Measurements from ENCODE around the gene ACKR2. TPM values are rescaled to one million over a fixed set of nuclear protein-coding genes. Genes with fewer than 3 reads are reported as not detected.

ACKR2 gene
- total and polyA plus RNA-seq, 7 donors = 0.04 to 1.6 (median 0.79) TPM

- Histone ChIP-seq H3K4me1 (no peaks in the 10 kb centered on the region), H3K27me3 (ENCODE audit: insufficient read depth in 3 of 3, low read length in 2 of 3) (peaks cover 0 to 2% (median 0%) of the 10 kb centered on the region in 3 donors), H3K4me3 (no peak overlapping the region), H3K27ac (no peak overlapping the region), H3K36me3 (ENCODE audit: insufficient read depth in 1 of 2, low read depth in 1 of 2) (no peaks in the 10 kb centered on the region), H3K9me3 (no peaks in the 10 kb centered on the region)
- DNase-seq (no peak), ATAC-seq (no peak)
- TF ChIP-seq, protein P1, sequence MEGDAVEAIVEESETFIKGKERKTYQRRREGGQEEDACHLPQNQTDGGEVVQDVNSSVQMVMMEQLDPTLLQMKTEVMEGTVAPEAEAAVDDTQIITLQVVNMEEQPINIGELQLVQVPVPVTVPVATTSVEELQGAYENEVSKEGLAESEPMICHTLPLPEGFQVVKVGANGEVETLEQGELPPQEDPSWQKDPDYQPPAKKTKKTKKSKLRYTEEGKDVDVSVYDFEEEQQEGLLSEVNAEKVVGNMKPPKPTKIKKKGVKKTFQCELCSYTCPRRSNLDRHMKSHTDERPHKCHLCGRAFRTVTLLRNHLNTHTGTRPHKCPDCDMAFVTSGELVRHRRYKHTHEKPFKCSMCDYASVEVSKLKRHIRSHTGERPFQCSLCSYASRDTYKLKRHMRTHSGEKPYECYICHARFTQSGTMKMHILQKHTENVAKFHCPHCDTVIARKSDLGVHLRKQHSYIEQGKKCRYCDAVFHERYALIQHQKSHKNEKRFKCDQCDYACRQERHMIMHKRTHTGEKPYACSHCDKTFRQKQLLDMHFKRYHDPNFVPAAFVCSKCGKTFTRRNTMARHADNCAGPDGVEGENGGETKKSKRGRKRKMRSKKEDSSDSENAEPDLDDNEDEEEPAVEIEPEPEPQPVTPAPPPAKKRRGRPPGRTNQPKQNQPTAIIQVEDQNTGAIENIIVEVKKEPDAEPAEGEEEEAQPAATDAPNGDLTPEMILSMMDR (IDR thresholded peaks at IDR 0.05) = no peak
- WGBS, 3 donors = 86 to 91% (median 90%) methylated on average over 10 of the region's 10 CpGs
- intact Hi-C loops (cut with DNase I) = no loop called here
These were observed 65.5 kb downstream of the ACKR2 start for GRCh38 chr3:42874749-42875148.

DNA sequence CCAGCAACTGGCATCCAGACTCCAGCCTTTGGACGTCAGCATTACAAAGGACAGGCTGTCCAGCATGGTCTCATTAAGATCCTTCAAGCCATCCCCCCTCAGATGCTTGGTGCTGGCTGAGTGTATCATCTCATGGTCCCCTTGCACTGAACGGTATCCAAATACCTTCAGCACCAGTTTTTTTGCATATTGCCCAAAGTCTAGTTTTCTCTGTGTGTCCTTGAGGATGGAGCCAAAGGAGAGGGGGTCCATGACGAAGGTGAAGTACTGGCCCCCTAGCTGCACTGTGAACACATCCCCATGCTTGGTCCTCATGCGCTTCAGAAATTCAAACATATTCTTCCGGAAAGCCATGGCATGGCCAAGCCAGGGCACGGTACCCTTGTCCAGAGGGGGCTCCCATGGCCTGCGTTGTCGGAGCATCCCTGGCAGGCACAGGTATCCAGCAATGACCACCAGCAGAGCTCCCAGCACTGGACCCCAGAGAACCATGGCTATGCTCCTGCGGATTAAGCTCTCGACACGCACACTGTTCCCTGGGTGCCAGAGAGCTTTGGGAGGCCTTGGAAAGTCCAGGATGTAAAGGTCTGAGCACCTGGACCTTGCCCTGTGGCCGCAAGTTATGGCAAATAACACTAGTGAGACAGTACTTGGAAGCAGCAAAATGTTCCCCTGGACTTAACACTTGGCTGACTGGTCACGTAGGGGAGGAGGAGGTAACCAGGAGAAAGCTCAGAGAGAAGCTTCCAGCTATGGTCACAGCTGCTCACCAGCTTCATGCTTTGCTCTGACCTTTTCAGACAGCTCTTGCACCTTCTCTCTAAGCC, 66.3 kb downstream of the ACKR2 start, which contains the start of gene CYP8B1:
Gene CYP8B1 (minus strand): TSS at position 555 of the 827 bp plus-strand sequence. CDS start 63 bp downstream, at position 492.
- Histone ChIP-seq H3K27ac (no peak within 1 kb of the TSS), H3K27me3 (ENCODE audit: insufficient read depth in 3 of 3, low read length in 2 of 3) (peaks cover 0 to 2% (median 0%) of the 10 kb centered on the region in 3 donors), H3K36me3 (ENCODE audit: insufficient read depth in 1 of 2, low read depth in 1 of 2) (no peaks in the 10 kb centered on the region), H3K9me3 (no peaks in the 10 kb centered on the region), H3K4me1 (no peaks in the 10 kb centered on the region), H3K4me3 (no peak within 1 kb of the TSS)
- intact Hi-C loops (cut with DNase I) = no loop called here
- TF ChIP-seq, protein P1 (IDR thresholded peaks at IDR 0.05) = no peak
- DNase-seq (no peak), ATAC-seq (no peak)
- WGBS, 3 donors = 79 to 83% (median 81%) methylated on average over 13 of the region's 13 CpGs

- intact Hi-C loops (cut with DNase I) = no loop called here
- H3K4me1 ChIP-seq = no peaks in the 10 kb centered on the region
- no peaks in the 10 kb centered on the region for H3K9me3 ChIP-seq
- no peaks in the 10 kb centered on the region for H3K36me3 ChIP-seq (ENCODE audit: insufficient read depth in 1 of 2, low read depth in 1 of 2)
- no peak overlapping the region for H3K4me3 ChIP-seq
- 33 to 63% (median 50%) methylated on average over 1 of the region's 1 CpG for WGBS, 3 donors
- H3K27me3 ChIP-seq (ENCODE audit: insufficient read depth in 3 of 3, low read length in 2 of 3) = peaks cover 0 to 2% (median 0%) of the 10 kb centered on the region in 3 donors
- DNase-seq (no peak), ATAC-seq (no peak)
- TF ChIP-seq, protein P1 (IDR thresholded peaks at IDR 0.05) = no peak
- no peak overlapping the region for H3K27ac ChIP-seq
These were observed 67.2 kb downstream of the ACKR2 start for GRCh38 chr3:42876401-42876800.

DNA sequence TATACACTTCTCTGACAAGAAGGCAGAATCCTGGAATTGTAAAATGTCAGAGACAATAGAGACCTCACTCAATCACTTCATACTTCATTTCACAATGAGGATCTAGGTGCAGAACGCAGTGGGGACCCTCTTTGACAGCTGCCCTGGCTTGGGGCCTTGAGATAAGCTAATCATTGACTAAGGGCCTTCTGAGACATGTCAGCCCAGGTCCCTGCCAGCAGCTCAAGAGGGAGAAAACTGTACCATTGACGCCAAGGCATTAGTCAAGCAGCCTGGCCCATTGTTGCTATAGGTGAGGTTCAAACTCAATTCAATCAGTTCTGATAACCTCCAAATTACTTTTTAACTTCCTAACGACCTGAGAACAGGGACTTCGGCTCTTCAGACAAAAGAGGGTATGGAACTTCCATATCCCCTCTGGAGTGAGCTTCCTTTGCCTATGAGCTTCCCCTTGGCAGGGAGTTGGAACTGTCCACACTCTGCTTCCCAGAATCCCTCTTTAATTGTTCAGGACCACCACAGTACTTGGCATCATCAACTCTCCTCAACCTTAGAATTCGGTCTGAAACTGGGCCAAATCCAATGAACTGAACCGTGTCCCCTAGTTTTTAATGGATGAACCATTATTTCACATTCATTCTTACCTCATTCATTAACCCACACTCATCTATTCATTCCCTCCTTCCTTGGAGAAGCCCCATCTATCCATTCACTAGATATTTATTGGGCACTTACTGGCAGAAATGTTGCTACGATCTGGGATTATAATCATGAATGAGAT, 67.9 kb downstream of the ACKR2 start:
- Histone ChIP-seq H3K36me3 (ENCODE audit: insufficient read depth in 1 of 2, low read depth in 1 of 2) (no peaks in the 10 kb centered on the region), H3K27me3 (ENCODE audit: insufficient read depth in 3 of 3, low read length in 2 of 3) (peaks cover 0 to 1% (median 0%) of the 10 kb centered on the region in 3 donors), H3K9me3 (no peaks in the 10 kb centered on the region), H3K27ac (no peak overlapping the region), H3K4me1 (no peaks in the 10 kb centered on the region), H3K4me3 (no peak overlapping the region)
- ATAC-seq (no peak), DNase-seq (no peak)
- intact Hi-C loops (cut with DNase I) = no loop called here
- TF ChIP-seq, protein P1 (IDR thresholded peaks at IDR 0.05) = no peak
- WGBS, 3 donors = 69 to 75% (median 74%) methylated on average over 7 of the region's 7 CpGs

All from psoas muscle (tissue), 8 donors.